ENCODE data around the gene ZER1.
A peak's percentile ranks its signal among the peaks of the same experiment; 100 is the strongest.
"Not testable (repeated sequence)": the region's sequence is repeated elsewhere in the genome, so short reads cannot be mapped to it uniquely, and the experiment has no call there.

The ZER1 gene

DNA sequence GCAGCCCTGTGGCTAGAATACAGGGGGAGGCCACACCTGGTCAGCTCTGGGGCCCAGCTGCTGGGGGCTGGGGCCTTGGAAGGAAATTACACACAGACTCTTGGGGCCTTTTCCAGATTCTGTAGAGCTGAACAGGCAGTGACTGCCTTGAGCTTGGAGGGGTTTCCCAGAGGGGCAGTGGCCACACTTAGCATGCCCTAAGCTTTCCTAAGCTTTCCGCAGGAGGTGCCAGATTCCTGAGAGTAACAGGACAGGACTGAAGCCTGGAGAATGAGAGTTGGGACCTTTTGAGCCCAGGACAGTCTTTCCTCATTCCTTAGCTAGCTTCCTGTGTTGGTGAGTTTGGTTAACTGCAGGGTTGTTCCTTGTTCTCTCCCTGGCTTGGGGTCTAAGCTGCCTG, 16.7 kb upstream of the ZER1 start:
- DNase-seq (ENCODE audit: low read depth in 2 of 2, low spot score in 1 of 2): no peak

DNA sequence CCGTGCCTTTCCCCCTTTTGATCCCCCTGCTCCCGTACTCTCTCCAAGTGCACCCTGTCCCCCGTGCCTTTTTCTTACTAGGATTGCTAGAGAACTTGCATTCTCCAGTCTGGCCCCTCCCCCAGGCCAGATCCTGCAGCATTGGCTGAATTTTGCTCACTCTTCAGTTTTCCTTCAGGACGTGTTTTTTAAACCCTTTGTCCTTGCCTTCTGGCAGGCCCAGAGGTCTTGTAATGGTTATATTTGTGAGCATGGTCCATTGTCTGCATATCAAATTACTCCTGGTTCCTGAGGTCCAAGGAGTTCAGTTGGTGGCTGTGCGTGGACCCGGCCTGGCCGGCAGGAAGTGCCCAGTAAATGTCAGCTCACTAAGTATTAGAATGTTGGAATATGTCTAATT, 15.9 kb upstream of the ZER1 start:
- DNase-seq (ENCODE audit: low read depth in 2 of 2, low spot score in 1 of 2): no peak

DNA sequence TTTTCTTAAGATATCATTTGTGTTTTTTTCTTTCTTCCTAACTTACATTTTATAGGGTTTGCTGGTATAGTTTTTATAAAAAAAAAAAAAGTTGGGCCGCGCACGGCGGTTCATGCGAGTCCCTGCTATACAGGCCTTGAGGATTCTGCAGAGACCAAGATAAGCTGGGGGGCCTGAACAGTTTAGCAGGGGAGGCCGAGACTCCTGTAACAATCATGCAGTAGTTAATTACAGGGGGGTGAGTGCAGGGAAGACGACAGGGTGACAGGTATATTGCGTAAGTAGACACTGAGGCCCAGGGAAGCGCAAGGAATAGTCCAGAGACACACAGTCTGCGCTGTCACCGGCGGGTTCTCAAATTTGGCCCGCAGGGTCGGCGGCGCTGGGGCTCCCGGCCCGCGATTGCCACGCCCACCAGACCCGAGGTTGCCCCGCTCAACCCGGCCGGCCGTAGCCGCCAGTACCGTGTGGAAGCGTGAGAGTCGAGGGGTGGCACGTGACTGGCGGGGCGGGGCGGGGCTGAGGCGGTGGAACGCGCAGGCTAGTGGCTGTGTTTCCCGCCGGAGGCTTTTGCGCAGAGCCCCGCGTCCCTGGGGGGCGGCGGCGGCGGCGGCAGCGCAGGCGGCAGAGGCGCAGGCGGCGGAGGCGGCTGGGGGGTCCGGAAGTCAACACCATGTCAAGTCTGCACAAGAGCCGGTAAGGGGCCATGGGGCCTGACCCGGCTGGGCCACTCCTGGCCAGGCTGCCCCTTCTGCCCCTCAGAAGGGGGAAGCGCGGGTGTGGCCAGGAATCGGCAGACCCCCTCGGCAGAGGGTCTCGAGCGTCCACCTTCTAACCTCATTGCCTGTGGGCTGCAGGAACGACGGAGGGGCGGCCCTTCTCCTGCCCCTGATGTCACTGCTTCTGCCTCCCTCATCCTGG, 15.2 kb upstream of the ZER1 start, which contains the start of gene TBC1D13:
TSS of gene TBC1D13 (plus strand) at position 573 of the 921 bp plus-strand sequence. CDS start at position 674, 101 bp downstream.
- DNase-seq (ENCODE audit: low read depth in 2 of 2, low spot score in 1 of 2): peak; percentile 76 to 84

DNA sequence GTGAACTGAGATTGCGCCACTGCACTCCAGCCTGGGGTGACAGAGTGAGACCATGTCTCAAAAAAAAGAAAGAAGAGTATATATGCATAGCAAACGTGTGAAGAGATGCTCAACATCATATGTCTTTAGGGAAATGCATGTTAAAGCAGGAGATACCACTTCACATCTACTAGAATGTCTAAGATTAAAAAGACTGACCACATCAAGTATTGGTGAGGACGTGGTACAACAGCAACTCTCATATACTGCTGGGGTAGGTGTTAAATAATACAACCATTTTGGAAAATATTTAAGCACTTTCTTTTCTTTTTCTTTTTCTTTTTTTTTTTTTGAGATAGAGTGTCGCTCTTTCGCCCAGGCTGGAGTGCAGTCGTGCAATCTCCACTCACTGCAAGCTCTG, 13.7 kb upstream of the ZER1 start:
- no peak for DNase-seq (ENCODE audit: low read depth in 2 of 2, low spot score in 1 of 2)

DNA sequence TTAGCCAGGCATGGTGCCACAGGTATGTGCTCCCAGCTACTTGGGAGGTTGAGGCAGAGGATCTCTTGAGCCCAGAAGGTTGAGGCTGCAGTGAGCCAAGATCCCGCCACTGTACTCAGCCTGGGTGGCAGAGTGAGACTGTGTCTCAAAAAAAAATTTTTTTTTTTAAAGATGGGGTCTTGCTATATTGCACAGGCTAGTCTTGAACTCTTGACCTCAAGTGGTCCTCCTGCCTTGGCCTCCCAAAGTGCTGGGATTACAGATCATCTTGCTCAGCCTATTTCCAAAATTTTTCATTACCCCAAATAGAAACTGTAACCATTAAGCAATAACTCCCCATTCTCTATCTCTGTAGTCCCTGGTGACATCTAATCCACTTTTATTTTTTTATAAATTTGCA, 10.9 kb upstream of the ZER1 start:
- no peak for DNase-seq (ENCODE audit: low read depth in 2 of 2, low spot score in 1 of 2)

DNA sequence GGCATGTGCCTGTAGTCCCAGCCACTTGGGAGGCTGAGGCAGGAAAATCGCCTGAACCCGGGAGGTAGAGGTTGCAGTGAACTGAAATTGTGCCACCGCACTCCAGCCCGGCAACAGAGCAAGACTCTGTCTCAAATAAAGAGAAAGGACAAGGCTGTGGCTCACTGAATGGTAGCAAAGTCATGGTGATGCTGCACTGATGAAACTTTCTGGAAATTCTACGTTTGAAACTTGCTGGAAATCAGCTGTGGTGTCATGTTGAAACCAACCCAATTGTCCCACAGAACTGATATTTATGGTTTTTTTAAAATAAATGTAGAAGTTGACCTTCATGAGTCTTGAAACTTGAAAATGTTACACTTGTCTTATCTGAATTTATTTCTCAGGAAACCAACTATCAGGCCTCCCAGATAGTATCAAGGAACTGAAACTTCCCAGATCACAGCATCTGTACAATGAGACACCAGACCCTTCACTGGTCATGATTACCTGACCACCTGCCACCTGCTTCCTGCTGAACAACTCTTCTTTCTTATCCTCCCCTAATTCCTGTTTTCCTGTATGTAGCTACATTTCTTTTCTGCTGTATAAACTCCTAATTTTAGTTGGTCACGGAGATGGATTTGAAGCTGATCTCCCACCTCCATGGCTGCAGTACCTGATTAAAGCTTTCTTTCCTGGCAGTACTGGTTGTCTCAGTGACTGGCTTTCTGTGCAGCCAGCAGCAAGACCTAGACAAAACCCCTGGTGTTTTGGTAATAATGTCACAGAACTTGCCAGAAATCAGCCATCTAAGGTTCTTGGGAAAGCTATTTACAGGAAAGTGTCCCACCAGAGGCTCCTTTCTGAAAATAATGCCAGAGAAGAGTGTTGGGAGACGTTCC, 9.7 kb upstream of the ZER1 start:
- no peak for DNase-seq (ENCODE audit: low read depth in 2 of 2, low spot score in 1 of 2)

DNA sequence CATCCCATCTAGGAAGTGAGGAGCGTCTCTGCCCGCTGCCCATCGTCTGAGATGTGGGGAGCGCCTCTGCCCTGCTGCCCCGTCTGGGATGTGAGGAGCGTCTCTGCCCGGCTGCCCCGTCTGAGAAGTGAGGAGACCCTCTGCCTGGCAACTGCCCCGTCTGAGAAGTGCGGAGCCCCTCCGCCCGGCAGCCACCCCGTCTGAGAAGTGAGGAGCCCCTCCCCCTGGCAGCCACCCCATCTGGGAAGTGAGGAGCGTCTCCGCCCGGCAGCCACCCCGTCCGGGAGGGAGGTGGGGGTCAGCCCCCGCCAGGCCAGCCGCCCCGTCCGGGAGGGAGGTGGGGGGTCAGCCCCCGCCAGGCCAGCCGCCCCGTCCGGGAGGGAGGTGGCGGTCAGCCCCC, 8.4 kb upstream of the ZER1 start:
- DNase-seq (ENCODE audit: low read depth in 2 of 2, low spot score in 1 of 2): not testable (repeated sequence)

DNA sequence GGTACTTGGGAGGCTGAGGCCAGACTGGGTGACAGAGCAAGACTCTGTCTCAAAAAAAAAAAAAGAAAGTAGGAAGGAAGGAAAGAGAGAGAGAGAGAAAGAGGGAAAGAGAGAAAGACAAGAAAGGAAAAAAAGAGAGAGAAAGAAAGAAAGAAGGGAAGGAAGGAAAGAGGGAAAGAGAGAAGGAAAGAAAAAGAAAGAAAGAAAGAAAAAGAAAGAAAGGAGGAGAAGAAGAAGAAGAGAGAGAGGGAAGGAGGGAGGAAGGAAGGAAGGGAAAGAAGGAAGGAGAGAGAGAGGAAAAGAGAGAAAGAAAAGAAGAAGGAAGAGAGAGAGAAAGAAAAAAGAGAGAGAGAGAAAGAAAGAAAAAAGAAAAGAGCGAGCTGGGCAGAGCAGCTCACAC, 3.1 kb upstream of the ZER1 start:
- no peak for DNase-seq (ENCODE audit: low read depth in 2 of 2, low spot score in 1 of 2)

DNA sequence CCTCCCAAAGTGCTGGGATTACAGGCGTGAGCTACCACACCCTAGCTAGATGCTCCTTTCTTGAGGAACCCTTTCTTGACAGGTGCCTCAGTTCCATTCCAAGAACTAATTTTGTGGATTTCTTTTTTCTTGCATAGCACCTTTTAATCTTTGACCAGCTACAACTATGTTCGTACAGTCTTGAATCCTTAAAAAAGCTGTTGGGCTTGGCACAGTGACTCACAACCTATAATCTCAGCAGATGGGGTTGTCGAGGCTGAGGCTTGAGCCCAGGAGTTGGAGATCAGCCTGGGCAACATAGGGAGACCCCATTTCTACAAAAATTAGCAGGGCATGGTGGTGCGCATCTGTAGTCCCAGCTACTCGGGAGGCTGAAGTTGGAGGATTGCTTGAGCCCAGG, 1.3 kb upstream of the ZER1 start:
- DNase-seq (ENCODE audit: low read depth in 2 of 2, low spot score in 1 of 2): no peak

DNA sequence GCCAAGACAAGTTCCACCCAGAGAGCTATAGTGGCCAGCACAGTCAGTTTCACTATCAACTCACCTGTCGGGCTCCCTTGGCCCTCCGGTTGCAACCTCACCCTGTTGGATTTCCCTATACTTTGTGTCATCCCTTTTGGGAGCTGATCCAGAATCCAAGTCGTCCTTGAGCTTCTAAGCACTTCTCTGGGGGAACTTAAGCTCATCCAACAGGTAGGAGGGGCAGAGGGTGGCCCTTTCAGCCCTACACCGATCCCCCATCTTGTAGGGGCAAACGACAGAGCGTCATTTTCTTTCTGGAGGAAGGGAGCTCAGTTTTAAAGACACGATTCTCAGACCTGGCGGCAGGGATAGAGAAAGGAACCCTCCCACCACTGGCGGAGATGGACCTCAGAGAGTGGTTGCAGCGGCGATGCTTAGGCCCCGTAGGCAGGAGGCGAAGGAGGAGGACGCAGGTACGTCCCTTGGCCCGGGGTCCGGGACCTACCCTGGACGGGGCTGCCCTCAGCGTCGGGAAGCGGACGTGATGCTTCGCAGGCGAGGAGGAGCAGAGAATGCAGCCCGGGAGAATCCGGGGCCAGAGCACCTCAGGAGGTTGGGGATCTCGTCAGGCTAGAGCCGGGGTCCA, 519 bp downstream of the ZER1 start:
- DNase-seq (ENCODE audit: low read depth in 2 of 2, low spot score in 1 of 2): no peak

DNA sequence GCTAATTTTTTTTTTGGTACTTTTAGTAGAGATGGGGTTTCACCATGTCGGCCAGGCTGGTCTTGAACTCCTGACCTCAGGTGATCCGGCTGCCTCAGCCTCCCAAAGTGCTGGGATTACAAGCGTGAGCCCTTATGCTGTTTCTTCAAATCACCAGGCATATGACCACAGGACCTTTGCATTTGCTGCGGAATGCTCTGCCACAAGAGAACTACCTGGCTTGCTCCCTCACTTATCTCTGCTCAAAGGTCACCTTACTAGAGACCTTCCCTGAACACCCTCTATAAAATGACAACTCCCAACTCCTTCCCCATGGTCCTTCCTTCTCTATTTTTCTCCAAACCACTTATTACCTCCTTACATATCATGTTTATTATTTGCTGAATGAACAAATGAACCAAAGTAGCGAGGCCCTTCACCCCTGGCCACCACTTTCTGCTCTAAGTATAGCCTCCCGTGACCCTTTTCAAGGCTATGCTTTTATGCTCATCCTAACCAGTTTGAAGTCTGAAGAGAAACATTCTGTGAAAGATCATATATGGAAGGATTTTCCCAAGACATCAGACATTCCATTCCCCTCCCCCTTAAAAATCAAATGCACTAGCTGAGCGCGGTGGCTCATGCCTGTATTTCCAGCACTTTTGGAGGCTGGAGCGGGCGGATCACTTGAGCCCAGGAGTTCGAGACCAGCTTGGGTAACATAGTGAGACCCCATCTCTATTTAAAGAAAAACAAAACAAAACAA, 1.3 kb downstream of the ZER1 start:
- DNase-seq (ENCODE audit: low read depth in 2 of 2, low spot score in 1 of 2): no peak

DNA sequence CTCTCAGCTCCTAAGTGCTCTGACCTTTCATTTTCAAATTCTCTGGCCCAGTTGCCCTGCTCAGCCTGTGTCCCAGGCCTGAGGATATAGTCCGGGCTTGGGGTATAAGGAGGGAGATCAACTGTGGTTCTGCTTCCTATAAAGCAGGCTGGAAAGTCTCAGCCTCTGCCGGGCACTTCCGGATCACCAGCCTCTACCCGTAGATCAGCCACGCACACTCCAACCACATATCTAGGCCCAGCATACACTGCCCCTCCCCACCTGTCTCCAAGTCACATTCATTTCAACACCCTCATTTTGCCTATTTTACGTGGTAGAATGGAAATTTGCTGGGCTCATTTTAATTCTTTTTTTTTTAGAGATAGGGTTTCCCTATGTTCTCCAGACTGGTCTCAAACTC, 3.1 kb downstream of the ZER1 start:
- DNase-seq (ENCODE audit: low read depth in 2 of 2, low spot score in 1 of 2): no peak

DNA sequence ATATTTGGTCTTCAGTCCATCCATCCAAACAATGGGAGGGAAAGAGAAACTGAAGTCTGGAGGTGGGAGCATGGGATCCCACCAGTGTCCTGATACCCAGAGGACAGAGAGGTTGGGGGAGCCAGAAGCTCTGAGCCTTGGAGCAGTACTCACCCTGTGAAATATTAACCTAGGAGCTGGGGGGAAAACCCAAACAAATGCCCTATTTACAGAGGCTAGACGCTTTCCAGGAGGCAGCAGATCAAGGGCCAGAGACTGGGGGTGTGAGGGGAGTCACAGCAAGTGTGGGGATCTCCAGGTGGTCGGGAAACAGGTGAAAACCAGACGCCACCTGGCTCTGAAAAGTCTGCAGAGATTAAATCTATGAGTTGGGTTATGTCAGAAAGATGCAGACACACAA, 6.2 kb downstream of the ZER1 start:
- DNase-seq (ENCODE audit: low read depth in 2 of 2, low spot score in 1 of 2): no peak

DNA sequence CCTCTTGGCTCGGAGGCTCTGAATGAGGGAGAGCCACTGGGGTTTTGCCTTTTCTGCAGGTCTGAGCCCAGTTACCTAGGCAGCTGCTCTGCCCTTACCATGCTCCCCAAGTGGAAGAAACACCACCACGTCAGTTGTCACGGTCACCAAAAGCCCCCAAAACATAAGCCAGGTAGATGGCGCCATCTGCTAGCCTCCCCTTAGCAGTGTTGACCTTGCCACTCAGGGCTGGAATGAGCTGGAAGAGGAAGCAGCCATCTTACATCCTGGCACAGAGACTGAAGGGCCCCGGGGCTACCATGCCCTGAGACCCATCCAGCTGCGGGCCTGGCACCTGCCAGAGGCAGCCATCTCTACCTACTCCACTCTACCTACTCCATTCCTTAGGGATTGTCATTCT, 7.4 kb downstream of the ZER1 start:
- DNase-seq (ENCODE audit: low read depth in 2 of 2, low spot score in 1 of 2): no peak

DNA sequence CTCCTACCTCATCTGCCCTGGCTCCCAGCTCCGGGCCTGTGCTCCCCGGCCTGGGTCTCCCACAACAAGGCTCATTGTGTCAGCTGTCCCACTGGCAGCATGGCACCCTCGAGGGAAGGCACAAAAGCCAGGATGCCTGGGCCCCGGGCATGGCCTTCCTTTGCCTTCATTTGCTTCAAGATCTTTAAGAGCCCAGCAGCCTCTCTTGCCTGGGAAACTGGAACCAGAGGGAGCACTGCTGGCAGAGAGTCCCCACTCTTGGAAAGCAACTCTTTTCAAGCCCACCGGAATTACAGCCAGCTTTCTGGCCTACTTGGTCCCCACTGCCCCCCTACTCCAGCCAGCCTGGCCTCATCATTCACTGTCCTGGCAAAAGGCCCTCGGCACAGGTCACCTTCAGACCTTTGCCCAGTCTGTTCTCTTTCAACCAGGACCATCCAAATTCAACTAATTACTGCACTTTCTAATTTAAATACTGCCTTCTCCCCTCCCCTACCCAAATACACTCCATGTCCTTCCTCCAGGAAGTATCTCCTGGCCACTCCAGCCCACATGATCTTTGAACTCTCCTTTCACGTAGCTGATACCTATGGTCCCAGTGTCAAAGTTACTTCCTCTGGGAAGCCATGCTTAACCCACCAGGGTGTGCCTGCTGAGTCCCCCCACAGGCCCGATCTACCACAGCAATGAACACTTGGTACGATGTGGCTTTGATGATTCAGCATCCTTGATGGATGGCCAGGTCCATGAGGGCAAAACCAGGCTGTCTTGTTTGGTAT, 8.9 kb downstream of the ZER1 start:
- no peak for DNase-seq (ENCODE audit: low read depth in 2 of 2, low spot score in 1 of 2)

DNA sequence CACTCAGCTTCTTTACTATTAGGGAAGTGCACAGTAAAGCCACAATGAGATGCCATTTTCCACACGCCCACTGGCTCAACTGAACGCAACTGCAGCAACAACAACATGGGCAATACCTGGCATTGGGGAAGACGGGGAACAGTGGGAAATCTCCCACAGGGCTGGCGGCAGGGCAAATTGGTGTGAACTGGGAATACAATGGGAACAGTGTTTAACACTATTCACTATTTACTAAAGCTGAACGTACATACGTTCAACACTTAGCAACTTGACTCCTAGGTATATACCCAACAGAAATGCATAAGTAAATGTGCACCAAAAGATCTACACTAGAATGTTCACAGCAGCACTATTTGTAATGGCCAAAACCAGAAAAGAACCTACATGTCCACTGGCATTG, 14.1 kb downstream of the ZER1 start:
- DNase-seq (ENCODE audit: low read depth in 2 of 2, low spot score in 1 of 2): no peak

DNA sequence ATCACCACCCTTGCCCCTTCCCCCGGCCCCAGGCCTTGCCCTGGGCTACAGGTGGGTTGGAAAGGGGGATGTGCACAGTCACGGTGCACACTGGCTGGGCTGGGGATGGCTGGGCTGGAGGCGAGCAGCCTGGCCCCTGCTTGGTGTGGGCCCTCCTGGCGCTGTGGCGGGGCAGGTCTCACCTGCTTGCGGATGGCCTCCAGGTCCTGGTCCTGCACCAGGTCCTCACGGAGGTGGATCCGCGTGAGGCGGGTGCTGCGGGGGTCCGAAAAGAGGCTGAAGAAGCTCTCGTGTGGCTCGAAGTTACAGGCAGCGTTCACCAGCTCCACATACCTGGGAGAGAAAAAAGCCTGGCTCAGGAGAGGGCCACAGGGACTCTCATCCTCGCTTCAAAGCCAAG, 18.1 kb downstream of the ZER1 start:
- DNase-seq (ENCODE audit: low read depth in 2 of 2, low spot score in 1 of 2): no peak

DNA sequence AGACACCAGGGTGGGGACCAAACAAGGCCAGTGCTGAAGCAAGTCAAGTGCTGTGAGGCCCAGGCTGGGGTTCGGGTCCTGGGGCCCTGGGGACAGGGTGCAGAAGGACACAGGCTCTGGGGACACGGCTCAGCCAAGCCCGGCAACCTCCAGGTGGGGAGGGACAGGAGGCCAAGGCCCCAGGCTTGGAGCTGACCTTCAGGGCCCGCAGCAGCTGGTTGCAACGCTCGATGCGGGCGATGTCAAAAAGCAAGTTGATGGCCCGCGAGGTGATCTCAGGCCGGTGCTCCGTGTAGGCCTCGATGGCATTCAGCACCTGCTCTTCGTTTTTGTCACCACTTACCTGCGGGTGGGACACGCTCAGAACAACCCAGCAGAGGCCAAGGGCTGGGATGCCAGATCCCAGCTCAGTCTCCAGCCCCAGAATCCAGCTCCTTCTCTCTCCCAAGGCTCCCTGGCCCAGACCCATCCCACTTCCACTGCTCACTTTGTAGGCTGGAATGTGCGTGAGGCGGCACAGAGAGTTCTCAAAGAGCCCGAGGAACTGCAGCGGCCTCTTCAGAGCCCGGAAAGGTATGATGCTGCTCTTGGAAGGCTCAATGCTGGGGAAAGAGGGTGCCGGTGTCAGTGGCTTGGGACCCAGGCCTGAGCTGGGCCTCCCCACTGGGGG, 20.7 kb downstream of the ZER1 start:
- no peak for DNase-seq (ENCODE audit: low read depth in 2 of 2, low spot score in 1 of 2)

DNA sequence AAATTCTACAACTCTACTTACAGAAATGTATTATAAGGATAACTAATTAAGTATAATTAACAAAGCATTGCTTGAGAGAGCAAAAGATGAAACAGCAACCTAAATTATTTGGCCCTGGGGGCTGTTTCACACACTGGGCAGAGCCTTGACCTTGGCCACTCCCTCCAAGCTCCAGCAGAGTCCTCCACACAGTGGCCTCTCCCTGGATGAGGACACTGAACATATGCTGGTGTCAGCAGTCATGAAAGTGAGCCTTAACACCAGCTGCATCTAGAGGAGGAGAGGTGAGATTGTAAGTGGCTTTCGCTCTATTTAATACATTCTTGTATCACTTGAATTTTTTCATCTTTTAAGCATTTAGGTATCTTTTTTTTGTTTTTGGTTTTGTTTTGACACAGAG, 24.5 kb downstream of the ZER1 start:
- no peak for DNase-seq (ENCODE audit: low read depth in 2 of 2, low spot score in 1 of 2)

DNA sequence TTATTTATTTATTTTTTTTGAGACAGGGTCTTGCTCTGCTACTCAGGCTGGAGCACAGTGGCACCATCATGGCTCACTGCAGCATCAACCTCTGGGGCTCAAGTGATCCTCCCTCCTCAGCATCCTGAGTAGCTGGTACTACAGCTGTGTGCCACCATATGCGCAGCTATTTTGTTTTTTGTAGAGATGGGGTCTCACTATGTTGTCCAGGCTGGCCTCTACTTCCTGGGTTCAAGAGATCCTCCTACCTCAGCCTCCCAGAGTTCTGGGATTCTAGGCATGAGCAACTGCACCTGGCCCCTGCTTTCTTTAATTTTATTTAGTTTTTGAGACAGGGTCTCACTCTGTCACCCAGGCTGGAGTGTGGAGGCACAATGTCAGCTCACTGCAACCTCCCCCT, 28.3 kb downstream of the ZER1 start:
- DNase-seq (ENCODE audit: low read depth in 2 of 2, low spot score in 1 of 2): no peak
